ENCODE measurements around the gene RAP1GAP2. TPM values are rescaled to one million over a fixed set of nuclear protein-coding genes. Genes with fewer than 3 reads are reported as not detected.

Gene RAP1GAP2
- polyA plus RNA-seq, 1 of the 3 experiments (the other 2 are of a cell fraction): 22.0 TPM

GRCh38 chr17:2900842-2901241 lies 104.6 kb downstream of the RAP1GAP2 start (continued):
- TF ChIP-seq, protein P1, sequence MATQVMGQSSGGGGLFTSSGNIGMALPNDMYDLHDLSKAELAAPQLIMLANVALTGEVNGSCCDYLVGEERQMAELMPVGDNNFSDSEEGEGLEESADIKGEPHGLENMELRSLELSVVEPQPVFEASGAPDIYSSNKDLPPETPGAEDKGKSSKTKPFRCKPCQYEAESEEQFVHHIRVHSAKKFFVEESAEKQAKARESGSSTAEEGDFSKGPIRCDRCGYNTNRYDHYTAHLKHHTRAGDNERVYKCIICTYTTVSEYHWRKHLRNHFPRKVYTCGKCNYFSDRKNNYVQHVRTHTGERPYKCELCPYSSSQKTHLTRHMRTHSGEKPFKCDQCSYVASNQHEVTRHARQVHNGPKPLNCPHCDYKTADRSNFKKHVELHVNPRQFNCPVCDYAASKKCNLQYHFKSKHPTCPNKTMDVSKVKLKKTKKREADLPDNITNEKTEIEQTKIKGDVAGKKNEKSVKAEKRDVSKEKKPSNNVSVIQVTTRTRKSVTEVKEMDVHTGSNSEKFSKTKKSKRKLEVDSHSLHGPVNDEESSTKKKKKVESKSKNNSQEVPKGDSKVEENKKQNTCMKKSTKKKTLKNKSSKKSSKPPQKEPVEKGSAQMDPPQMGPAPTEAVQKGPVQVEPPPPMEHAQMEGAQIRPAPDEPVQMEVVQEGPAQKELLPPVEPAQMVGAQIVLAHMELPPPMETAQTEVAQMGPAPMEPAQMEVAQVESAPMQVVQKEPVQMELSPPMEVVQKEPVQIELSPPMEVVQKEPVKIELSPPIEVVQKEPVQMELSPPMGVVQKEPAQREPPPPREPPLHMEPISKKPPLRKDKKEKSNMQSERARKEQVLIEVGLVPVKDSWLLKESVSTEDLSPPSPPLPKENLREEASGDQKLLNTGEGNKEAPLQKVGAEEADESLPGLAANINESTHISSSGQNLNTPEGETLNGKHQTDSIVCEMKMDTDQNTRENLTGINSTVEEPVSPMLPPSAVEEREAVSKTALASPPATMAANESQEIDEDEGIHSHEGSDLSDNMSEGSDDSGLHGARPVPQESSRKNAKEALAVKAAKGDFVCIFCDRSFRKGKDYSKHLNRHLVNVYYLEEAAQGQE (IDR thresholded peaks at IDR 0.05; ENCODE audit: low read depth, low read length): no peak
- TF ChIP-seq RXRA (IDR thresholded peaks at IDR 0.05; ENCODE audit: borderline replicate concordance, low read depth): no peak

DNA sequence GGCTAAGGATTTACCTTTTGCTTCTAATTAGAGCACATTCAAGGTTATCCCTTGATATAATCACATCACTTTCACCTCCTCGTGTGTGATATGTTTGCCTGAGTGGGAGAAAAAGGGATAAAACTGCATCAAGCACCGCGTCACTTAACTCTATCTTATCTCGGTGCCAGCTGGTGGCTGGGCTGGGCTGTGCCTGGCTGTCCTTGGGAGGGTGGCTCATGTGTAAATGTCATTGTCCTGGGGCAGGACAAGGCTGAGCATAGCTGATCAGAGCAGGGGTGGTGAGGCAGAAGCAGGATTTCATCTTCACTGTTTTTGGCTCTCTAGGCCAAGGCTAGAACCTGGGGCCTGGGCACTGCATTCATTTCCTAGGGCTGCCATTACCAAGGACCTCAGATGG lies 105.3 kb downstream of the RAP1GAP2 start:
- WGBS (ENCODE audit: low lambda C conversion rate): 79% methylated on average over 4 of the region's 4 CpGs
- Histone ChIP-seq H4K20me1 (ENCODE audit: insufficient read depth) (peaks cover 14% of the 10 kb centered on the region; the same call in 1 of the 2 replicates), H3K27me3 (ENCODE audit: insufficient read depth) (no peaks in the 10 kb centered on the region), H3F3A (replicated peaks; ENCODE audit: insufficient read depth) (no peaks in the 10 kb centered on the region), H3K27ac (ENCODE audit: low read depth in 2 of 2, low read length in 1 of 2) (peak overlapping the region in 1 of 2 experiments; percentile 97; a peak in 2 of 4 replicates), H3K36me3 (replicated peaks in 1 of 2; ENCODE audit: control insufficient read depth in 1 of 2, insufficient read depth in 2 of 2, low read length in 1 of 2) (no peaks in the 10 kb centered on the region), H3K9me3 (no peaks in the 10 kb centered on the region), H3K9me2 (no peaks in the 10 kb centered on the region), H3K4me2 (no peak overlapping the region), H3K4me3 (ENCODE audit: low read depth in 2 of 2, low read length in 1 of 2) (no peak overlapping the region), H3K9ac (no peak overlapping the region), H2AFZ (ENCODE audit: low read depth) (no peak overlapping the region), H3K4me1 (ENCODE audit: control insufficient read depth in 1 of 2, insufficient read depth in 2 of 2, low read depth in 1 of 2, low read length in 1 of 2) (peaks cover 0 to 73% of the 10 kb centered on the region in 2 experiments; a peak in 1 of 4 replicates), H3K79me2 (ENCODE audit: insufficient read depth) (peaks cover 55% of the 10 kb centered on the region; the same call in 1 of the 2 replicates)
- CTCF ChIA-PET: interaction anchor here (1.0 to 17.6 kb wide), 5 partner anchors 12 to 102 kb away, joined by 3 to 177 read pairs (median 6); no protein-coding TSS in a partner anchor
- POLR2A ChIA-PET: interaction anchor here (0.9 to 6.3 kb wide), 2 partner anchors 44 to 48 kb away, joined by 3 to 69 read pairs; no protein-coding TSS in a partner anchor
- peak; percentile 74 for DNase-seq
- TF ChIP-seq FOXM1 (IDR thresholded peaks at IDR 0.05; ENCODE audit: low read depth): no peak
- TF ChIP-seq EZH2phosphoT487 (IDR thresholded peaks at IDR 0.05; ENCODE audit: borderline replicate concordance, low read depth): no peak
- TF ChIP-seq MXI1 (IDR thresholded peaks at IDR 0.05; ENCODE audit: low read depth, low read length): peak; percentile 89
- TF ChIP-seq POLR2AphosphoS5 (IDR thresholded peaks at IDR 0.05; ENCODE audit: low read depth, low read length): no peak
- no peak for TF ChIP-seq RFX5 (IDR thresholded peaks at IDR 0.05; ENCODE audit: low read length)
- no peak for TF ChIP-seq CTCF (IDR thresholded peaks at IDR 0.05)
- no peak for TF ChIP-seq YY1 (IDR thresholded peaks at IDR 0.05; ENCODE audit: low read depth)
- no peak for TF ChIP-seq USF1 (IDR thresholded peaks at IDR 0.05; ENCODE audit: borderline replicate concordance, low read depth)
- no peak for TF ChIP-seq TAF1 (IDR thresholded peaks at IDR 0.05; ENCODE audit: borderline replicate concordance, low read depth, low read length)
- TF ChIP-seq TCF12 (IDR thresholded peaks at IDR 0.05): no peak
- TF ChIP-seq RAD21 (IDR thresholded peaks at IDR 0.05; ENCODE audit: low read length): peak; percentile 12
- TF ChIP-seq PBX3 (IDR thresholded peaks at IDR 0.05): no peak
- TF ChIP-seq CHD2 (IDR thresholded peaks at IDR 0.05; ENCODE audit: low read length, partially characterized antibody): peak; percentile 21
- no peak for TF ChIP-seq GABPA (IDR thresholded peaks at IDR 0.05; ENCODE audit: low read depth)
- TF ChIP-seq ZBTB33 (IDR thresholded peaks at IDR 0.05; ENCODE audit: borderline replicate concordance, low read depth): no peak
- TF ChIP-seq, protein P1 (IDR thresholded peaks at IDR 0.05; ENCODE audit: low read depth, low read length): no peak

Data from SK-N-SH (cell line).